ENCODE results near the gene EYA4. TPM values are rescaled to one million over a fixed set of nuclear protein-coding genes. Genes with fewer than 3 reads are reported as not detected.

The EYA4 gene
- total RNA-seq, 1 donor from 2014 or later: 1.6 TPM

DNA sequence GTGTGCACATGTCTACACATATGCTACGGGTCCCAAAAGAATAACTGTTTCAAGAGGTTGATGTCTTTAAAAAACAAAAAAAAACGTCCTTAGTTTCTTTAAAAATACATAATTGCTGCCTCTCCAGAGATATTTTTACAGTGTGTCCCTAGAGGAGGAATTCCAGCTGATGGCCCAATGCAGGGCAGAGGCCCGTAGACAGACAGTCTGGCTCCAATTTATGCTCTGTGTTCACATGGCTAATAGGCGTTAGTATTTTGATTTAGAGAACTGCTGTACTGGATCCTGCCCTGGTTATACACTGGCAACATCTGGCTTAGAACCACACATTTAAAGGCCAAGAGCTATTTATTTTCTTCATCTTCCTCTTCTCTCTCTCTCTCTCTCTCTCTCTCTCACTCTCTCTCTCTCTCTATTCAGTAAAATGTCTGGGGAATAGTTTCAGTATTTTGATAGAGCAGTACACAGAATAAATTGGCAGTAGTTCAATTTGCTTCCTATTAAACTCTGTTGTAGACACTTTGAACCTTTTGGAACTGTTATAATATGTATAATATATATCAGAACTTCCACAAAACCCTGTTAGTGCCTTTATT, 260.6 kb downstream of the EYA4 start:
- Histone ChIP-seq H4K20me1 (ENCODE audit: insufficient read depth, low read length) (no peaks in the 10 kb centered on the region), H3K27me3 (ENCODE audit: insufficient read depth, low read length) (no peaks in the 10 kb centered on the region), H3K4me2 (ENCODE audit: low read length) (no peak overlapping the region), H2AFZ (ENCODE audit: low read depth, low read length) (no peak overlapping the region), H3K4me3 (ENCODE audit: insufficient read depth, low read depth, low read length) (no peak overlapping the region), H3K27ac (ENCODE audit: low read depth, low read length) (peak overlapping the region; percentile 76), H3K4me1 (ENCODE audit: insufficient read depth, low read length) (peaks cover 23% of the 10 kb centered on the region), H3K79me2 (ENCODE audit: insufficient read depth, low read length) (no peaks in the 10 kb centered on the region), H3K36me3 (ENCODE audit: insufficient read depth, low read length) (no peaks in the 10 kb centered on the region), H3K9ac (ENCODE audit: low read length) (no peak overlapping the region), H3K9me3 (ENCODE audit: insufficient read depth, low read depth, low read length) (no peaks in the 10 kb centered on the region)
- DNase-seq (ENCODE audit: low read depth) (no peak), FAIRE-seq (no peak)
- H3K4me1 Mint-ChIP-seq (ENCODE audit: low read depth, unreplicated experiment): peaks cover 18% of the 10 kb centered on the region
- H3K27me3 Mint-ChIP-seq (ENCODE audit: low read depth, unreplicated experiment): no peaks in the 10 kb centered on the region
- no peak overlapping the region for H3K4me3 Mint-ChIP-seq (ENCODE audit: unreplicated experiment)
- TF ChIP-seq, protein P1, sequence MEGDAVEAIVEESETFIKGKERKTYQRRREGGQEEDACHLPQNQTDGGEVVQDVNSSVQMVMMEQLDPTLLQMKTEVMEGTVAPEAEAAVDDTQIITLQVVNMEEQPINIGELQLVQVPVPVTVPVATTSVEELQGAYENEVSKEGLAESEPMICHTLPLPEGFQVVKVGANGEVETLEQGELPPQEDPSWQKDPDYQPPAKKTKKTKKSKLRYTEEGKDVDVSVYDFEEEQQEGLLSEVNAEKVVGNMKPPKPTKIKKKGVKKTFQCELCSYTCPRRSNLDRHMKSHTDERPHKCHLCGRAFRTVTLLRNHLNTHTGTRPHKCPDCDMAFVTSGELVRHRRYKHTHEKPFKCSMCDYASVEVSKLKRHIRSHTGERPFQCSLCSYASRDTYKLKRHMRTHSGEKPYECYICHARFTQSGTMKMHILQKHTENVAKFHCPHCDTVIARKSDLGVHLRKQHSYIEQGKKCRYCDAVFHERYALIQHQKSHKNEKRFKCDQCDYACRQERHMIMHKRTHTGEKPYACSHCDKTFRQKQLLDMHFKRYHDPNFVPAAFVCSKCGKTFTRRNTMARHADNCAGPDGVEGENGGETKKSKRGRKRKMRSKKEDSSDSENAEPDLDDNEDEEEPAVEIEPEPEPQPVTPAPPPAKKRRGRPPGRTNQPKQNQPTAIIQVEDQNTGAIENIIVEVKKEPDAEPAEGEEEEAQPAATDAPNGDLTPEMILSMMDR (IDR thresholded peaks at IDR 0.05; ENCODE audit: insufficient read depth, low read depth, low read length): no peak
- no peak for TF ChIP-seq EZH2 (IDR thresholded peaks at IDR 0.05; ENCODE audit: insufficient read depth, low read length)
- peaks cover 2% of the 10 kb centered on the region for H3K9me3 Mint-ChIP-seq (ENCODE audit: unreplicated experiment)
- H3K27ac Mint-ChIP-seq (ENCODE audit: unreplicated experiment): peak overlapping the region; percentile 97
- no peaks in the 10 kb centered on the region for H3K36me3 Mint-ChIP-seq (ENCODE audit: low read depth, unreplicated experiment)

DNA sequence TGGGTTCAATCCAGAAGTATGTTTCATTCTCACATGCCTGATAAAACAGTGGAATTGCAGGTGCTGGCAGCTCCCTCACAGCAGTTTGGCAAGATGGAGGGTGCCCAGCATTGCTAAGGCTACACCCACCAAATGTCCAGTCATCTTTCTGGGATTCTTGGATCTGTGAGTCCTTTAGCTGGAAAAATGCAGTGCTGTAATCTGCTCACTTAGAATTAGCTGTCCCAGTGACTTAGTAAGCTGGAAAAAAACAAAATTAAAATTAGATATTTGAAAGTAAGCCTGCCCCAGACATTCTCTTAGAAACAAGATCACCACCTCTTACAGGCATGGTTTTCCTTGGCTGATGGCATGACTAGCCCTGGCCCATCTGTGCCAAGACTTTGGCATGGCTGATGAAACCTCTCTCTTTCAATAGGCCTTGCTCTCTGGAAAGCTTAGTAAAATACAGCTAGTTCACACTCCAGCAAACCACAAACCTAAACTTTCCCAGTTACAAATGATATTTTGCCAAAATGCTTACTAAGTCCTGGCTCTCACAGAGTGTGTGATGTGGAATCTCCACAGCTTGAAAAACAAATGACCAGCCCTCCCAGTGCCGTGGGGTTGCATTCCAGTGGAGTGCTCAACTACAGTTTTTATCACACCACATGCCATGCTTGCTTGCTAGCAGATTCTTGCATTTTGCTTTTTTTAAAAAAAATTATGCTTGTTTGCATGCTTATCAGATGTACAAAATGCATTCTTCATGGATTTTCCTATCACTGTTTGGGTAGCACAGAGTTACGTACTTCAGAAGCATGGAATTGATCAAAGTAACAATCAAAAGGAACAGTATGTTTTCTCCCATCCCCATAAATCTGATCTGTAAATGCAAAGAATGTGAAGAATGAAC, 261.5 kb downstream of the EYA4 start:
- Histone ChIP-seq H3K4me2 (ENCODE audit: low read length) (peak overlapping the region; percentile 35), H3K27ac (ENCODE audit: low read depth, low read length) (peak overlapping the region; percentile 76), H3K27me3 (ENCODE audit: insufficient read depth, low read length) (no peaks in the 10 kb centered on the region), H4K20me1 (ENCODE audit: insufficient read depth, low read length) (no peaks in the 10 kb centered on the region), H3K9ac (ENCODE audit: low read length) (peak overlapping the region; percentile 37), H3K79me2 (ENCODE audit: insufficient read depth, low read length) (no peaks in the 10 kb centered on the region), H3K36me3 (ENCODE audit: insufficient read depth, low read length) (no peaks in the 10 kb centered on the region), H3K9me3 (ENCODE audit: insufficient read depth, low read depth, low read length) (no peaks in the 10 kb centered on the region), H2AFZ (ENCODE audit: low read depth, low read length) (no peak overlapping the region), H3K4me1 (ENCODE audit: insufficient read depth, low read length) (peaks cover 23% of the 10 kb centered on the region), H3K4me3 (ENCODE audit: insufficient read depth, low read depth, low read length) (no peak overlapping the region)
- Mint-ChIP-seq H3K4me1 (ENCODE audit: low read depth, unreplicated experiment) (peaks cover 18% of the 10 kb centered on the region), H3K27ac (ENCODE audit: unreplicated experiment) (peak overlapping the region; percentile 97), H3K9me3 (ENCODE audit: unreplicated experiment) (peaks cover 2% of the 10 kb centered on the region), H3K27me3 (ENCODE audit: low read depth, unreplicated experiment) (no peaks in the 10 kb centered on the region), H3K4me3 (ENCODE audit: unreplicated experiment) (no peak overlapping the region), H3K36me3 (ENCODE audit: low read depth, unreplicated experiment) (no peaks in the 10 kb centered on the region)
- DNase-seq (ENCODE audit: low read depth) (peak; percentile 97), FAIRE-seq (no peak)
- TF ChIP-seq, protein P1 (IDR thresholded peaks at IDR 0.05; ENCODE audit: insufficient read depth, low read depth, low read length): no peak
- TF ChIP-seq EZH2 (IDR thresholded peaks at IDR 0.05; ENCODE audit: insufficient read depth, low read length): no peak
